ENCODE results near the gene ERFL.

Gene ERFL

GRCh38 chr19:41897820-41898219 lies 30.4 kb downstream of the ERFL start:
- no peak for DNase-seq (ENCODE audit: low read depth in 3 of 3)

- DNase-seq (ENCODE audit: low read depth in 3 of 3) = no peak
Observed at GRCh38 chr19:41897181-41897580, 31.1 kb downstream of the ERFL start.

GRCh38 chr19:41896581-41896942 lies 31.7 kb downstream of the ERFL start:
- DNase-seq (ENCODE audit: low read depth in 3 of 3) = no peak

GRCh38 chr19:41895745-41896580 lies 32.3 kb downstream of the ERFL start:
- DNase-seq (ENCODE audit: low read depth in 3 of 3) = no peak

GRCh38 chr19:41894350-41894749 lies 33.9 kb downstream of the ERFL start:
- DNase-seq (ENCODE audit: low read depth in 3 of 3) = no peak

- no peak for DNase-seq (ENCODE audit: low read depth in 3 of 3)
Observed at GRCh38 chr19:41893899-41894298, 34.4 kb downstream of the ERFL start.

GRCh38 chr19:41892173-41892902 lies 35.9 kb downstream of the ERFL start:
- no peak for DNase-seq (ENCODE audit: low read depth in 3 of 3)

GRCh38 chr19:41890936-41891335 lies 37.3 kb downstream of the ERFL start:
- no peak for DNase-seq (ENCODE audit: low read depth in 3 of 3)

GRCh38 chr19:41889896-41890295 lies 38.4 kb downstream of the ERFL start:
- DNase-seq (ENCODE audit: low read depth in 3 of 3) = no peak

GRCh38 chr19:41888926-41889325 lies 39.3 kb downstream of the ERFL start:
- DNase-seq (ENCODE audit: low read depth in 3 of 3) = no peak

- peak; percentile 71 to 89 (median 79) for DNase-seq (ENCODE audit: low read depth in 3 of 3)
Observed at GRCh38 chr19:41887711-41888382, 40.4 kb downstream of the ERFL start.

- peak in 1 of 3 experiments; percentile 57 for DNase-seq (ENCODE audit: low read depth in 3 of 3)
Observed at GRCh38 chr19:41886761-41887710, 41.2 kb downstream of the ERFL start.

GRCh38 chr19:41883821-41884733 lies 44.2 kb downstream of the ERFL start:
- DNase-seq (ENCODE audit: low read depth in 3 of 3) = peak; percentile 75 to 91 (median 76)

GRCh38 chr19:41883463-41883820 lies 44.8 kb downstream of the ERFL start:
- no peak for DNase-seq (ENCODE audit: low read depth in 3 of 3)

GRCh38 chr19:41882568-41883462 lies 45.4 kb downstream of the ERFL start, which contains the start of gene ARHGEF1:
ARHGEF1 (plus strand) TSS chr19:41883184; CDS start chr19:41888083, 4,899 bp downstream.
- peak in 2 of 3 experiments; percentile 53 to 60 for DNase-seq (ENCODE audit: low read depth in 3 of 3)

GRCh38 chr19:41880329-41880708 lies 47.9 kb downstream of the ERFL start:
- no peak for DNase-seq (ENCODE audit: low read depth in 3 of 3)

- DNase-seq (ENCODE audit: low read depth in 3 of 3) = no peak
Observed at GRCh38 chr19:41879670-41880328, 48.5 kb downstream of the ERFL start.

GRCh38 chr19:41879080-41879479 lies 49.2 kb downstream of the ERFL start:
- DNase-seq (ENCODE audit: low read depth in 3 of 3) = no peak

All from stimulated activated CD4-positive, alpha-beta T cell treated with anti-CD3 and anti-CD28 coated beads, TNF-alpha, amount 100 ng/mL, for 24 hours (primary cell).